H9 (cell line): ENCODE results near the gene TMPRSS3. TPM values are rescaled to one million over a fixed set of nuclear protein-coding genes. Genes with fewer than 3 reads are reported as not detected.

Experiments used
- DNase-seq: peaks from one replicate; pipeline ENCODE4 v3.0.0-alpha.2; 2017
- H2AFZ ChIP-seq: one replicate; pipeline ENCODE4 v1.6.1; 2013; ENCODE audit warnings: mild to moderate bottlenecking, low read length, control low read depth, moderate library complexity
- H2AK5ac ChIP-seq: 2 replicates; pipeline ENCODE4 v1.6.1; 2013; ENCODE audit warnings: low read length, control low read depth, mixed read lengths; ENCODE audit not compliant: insufficient read length
- H2BK120ac ChIP-seq: one replicate; pipeline ENCODE4 v1.6.1; 2013; ENCODE audit warnings: low read depth, mild to moderate bottlenecking, low read length, control low read depth, inconsistent platforms; ENCODE audit not compliant: poor library complexity, severe bottlenecking
- H2BK12ac ChIP-seq: 2 replicates; pipeline ENCODE4 v1.6.1; 2013; ENCODE audit warnings: low read length, control low read depth, mixed read lengths, low read depth; ENCODE audit not compliant: insufficient read length
- H2BK15ac ChIP-seq: 2 replicates; pipeline ENCODE4 v1.6.1; 2013; ENCODE audit warnings: low read depth, low read length, control low read depth
- H2BK20ac ChIP-seq: one replicate; pipeline ENCODE4 v1.6.1; 2013; ENCODE audit warnings: low read depth, mild to moderate bottlenecking, low read length, control low read depth, inconsistent platforms; ENCODE audit not compliant: poor library complexity, severe bottlenecking
- H2BK5ac ChIP-seq: 2 replicates; pipeline ENCODE4 v1.6.1; 2013; ENCODE audit warnings: low read length, control low read depth, mixed read lengths; ENCODE audit not compliant: insufficient read length
- H3K14ac ChIP-seq: 2 replicates; pipeline ENCODE4 v1.6.1; 2013; ENCODE audit warnings: low read length, control low read depth; ENCODE audit not compliant: insufficient read depth
- H3K18ac ChIP-seq: 2 replicates; pipeline ENCODE4 v1.6.1; 2013; ENCODE audit warnings: low read depth, mild to moderate bottlenecking, mixed read lengths, low read length, control low read depth; ENCODE audit not compliant: insufficient read length
- H3K23ac ChIP-seq: 2 replicates; pipeline ENCODE4 v1.6.1; 2013; ENCODE audit warnings: low read length, control low read depth, mixed read lengths, low read depth; ENCODE audit not compliant: insufficient read length
- H3K23me2 ChIP-seq: 2 replicates; pipeline ENCODE4 v1.6.1; 2013; ENCODE audit warnings: low read depth, mild to moderate bottlenecking, mixed read lengths, low read length, control low read depth; ENCODE audit not compliant: insufficient read length, poor library complexity, severe bottlenecking
- H3K27ac ChIP-seq: 2 replicates; pipeline ENCODE4 v1.5.1; 2013; ENCODE audit warnings: low read length, control low read depth, mixed read lengths, low read depth; ENCODE audit not compliant: insufficient read length
- H3K27me3 ChIP-seq: 2 replicates; pipeline ENCODE4 v1.6.1; 2013; ENCODE audit warnings: low read length, control low read depth, inconsistent platforms; ENCODE audit not compliant: insufficient read depth
- H3K4ac ChIP-seq: 2 replicates; pipeline ENCODE4 v1.6.1; 2013; ENCODE audit warnings: low read depth, mild to moderate bottlenecking, control low read depth, inconsistent platforms, low read length, moderate library complexity
- H3K4me1 ChIP-seq: 2 replicates; pipeline ENCODE4 v1.6.1; 2013; ENCODE audit warnings: low read length, control low read depth, inconsistent platforms; ENCODE audit not compliant: insufficient read depth
- H3K4me2 ChIP-seq: 2 replicates; pipeline ENCODE4 v1.6.1; 2013; ENCODE audit warnings: low read length, control low read depth, mixed read lengths; ENCODE audit not compliant: insufficient read length, insufficient read depth
- H3K56ac ChIP-seq: 2 replicates; pipeline ENCODE4 v1.6.1; 2013; ENCODE audit warnings: low read depth, mild to moderate bottlenecking, mixed read lengths, low read length, control low read depth; ENCODE audit not compliant: insufficient read length
- H3K79me1 ChIP-seq: 2 replicates; pipeline ENCODE4 v1.6.1; 2013; ENCODE audit warnings: low read depth, mild to moderate bottlenecking, moderate library complexity, low read length, control low read depth, inconsistent platforms; ENCODE audit not compliant: insufficient read depth, poor library complexity, severe bottlenecking
- H3K79me2 ChIP-seq: 2 replicates; pipeline ENCODE4 v1.6.1; 2013; ENCODE audit warnings: low read length, control low read depth, inconsistent platforms; ENCODE audit not compliant: insufficient read depth
- H3K9ac ChIP-seq: 2 replicates; pipeline ENCODE4 v1.6.1; 2013; ENCODE audit warnings: low read length, control low read depth, mixed read lengths; ENCODE audit not compliant: insufficient read length; ENCODE audit errors: extremely low read depth
- H3K9me3 ChIP-seq: one replicate; pipeline ENCODE4 v1.6.1; 2013; ENCODE audit warnings: low read depth, low read length, inconsistent platforms; ENCODE audit not compliant: control insufficient read depth
- H3T11ph ChIP-seq: one replicate; pipeline ENCODE4 v1.6.1; 2013; ENCODE audit warnings: mild to moderate bottlenecking, low read length, control low read depth, inconsistent platforms
- H4K20me1 ChIP-seq: one replicate; pipeline ENCODE4 v1.6.1; 2013; ENCODE audit not compliant: control insufficient read depth, insufficient read length, insufficient read depth
- H4K5ac ChIP-seq: 2 replicates; pipeline ENCODE4 v1.6.1; 2013; ENCODE audit warnings: low read depth, mild to moderate bottlenecking, mixed read lengths, low read length, control low read depth; ENCODE audit not compliant: insufficient read length
- H4K8ac ChIP-seq: replicated peaks from 2 replicates; pipeline ENCODE4 v1.6.1; 2013; ENCODE audit warnings: low read length, control low read depth, mixed read lengths, low read depth; ENCODE audit not compliant: insufficient read length
- H4K91ac ChIP-seq: 2 replicates; pipeline ENCODE4 v1.6.1; 2013; ENCODE audit warnings: low read depth, mild to moderate bottlenecking, moderate library complexity, mixed read lengths, low read length, control low read depth; ENCODE audit not compliant: insufficient read length
- H3K27ac Mint-ChIP-seq, 3 experiments: 2 replicates in 2 of 3; 3 replicates in 1 of 3; pipeline ENCODE4 v1.8.0; 2020 to 2021; ENCODE audit warnings: mixed read lengths in 3 of 3, mild to moderate bottlenecking in 1 of 3, moderate library complexity in 1 of 3
- H3K27me3 Mint-ChIP-seq: 2 replicates; pipeline ENCODE4 v1.8.0; 2021; ENCODE audit warnings: low read depth, mild to moderate bottlenecking, moderate library complexity, mixed read lengths
- H3K36me3 Mint-ChIP-seq, 3 experiments: 2 replicates in 2 of 3; 3 replicates in 1 of 3; pipeline ENCODE4 v1.8.0; 2020 to 2021; ENCODE audit warnings: low read depth in 3 of 3, mixed read lengths in 3 of 3; ENCODE audit not compliant: insufficient read depth in 1 of 3
- H3K4me1 Mint-ChIP-seq, 2 experiments: 2 replicates each; pipeline ENCODE4 v1.8.0; 2020; ENCODE audit warnings: mixed read lengths in 2 of 2
- H3K4me3 Mint-ChIP-seq, 2 experiments: 2 replicates in 1 of 2; 3 replicates in 1 of 2; pipeline ENCODE4 v1.8.0; 2020 to 2021; ENCODE audit warnings: mild to moderate bottlenecking in 2 of 2, mixed read lengths in 2 of 2, moderate library complexity in 1 of 2
- H3K9me3 Mint-ChIP-seq, 2 experiments: 2 replicates in 1 of 2; 3 replicates in 1 of 2; pipeline ENCODE4 v1.8.0; 2020; ENCODE audit warnings: mild to moderate bottlenecking in 2 of 2, mixed read lengths in 2 of 2, moderate library complexity in 1 of 2
- CTCF ChIP-seq: fragments of 200-600 bp; sonication (generic); conservative IDR thresholded peaks from 3 replicates; pipeline ENCODE4 v1.8.0; 2021; ENCODE audit warnings: antibody characterized with exemption, mild to moderate bottlenecking
- WGBS: extraction: QIAGEN DNeasy Blood & Tissue Kit; methylation state at CpG from one replicate; pipeline ENCODE4 v1.1.7; 2013; ENCODE audit warnings: missing lambda C conversion rate, low lambda C conversion rate, mixed read lengths; ENCODE audit not compliant: insufficient read length; ENCODE audit errors: extremely low coverage; 5-methylcytosine and 5-hydroxymethylcytosine counted together
- total RNA-seq: library from RNA; stranded (reverse); gene quantifications from 2 replicates; pipeline ENCODE4 v1.2.1, GENCODE V29; 2021

The TMPRSS3 gene
- total RNA-seq, 1 experiment from 2014 or later = 0.31 TPM

DNA sequence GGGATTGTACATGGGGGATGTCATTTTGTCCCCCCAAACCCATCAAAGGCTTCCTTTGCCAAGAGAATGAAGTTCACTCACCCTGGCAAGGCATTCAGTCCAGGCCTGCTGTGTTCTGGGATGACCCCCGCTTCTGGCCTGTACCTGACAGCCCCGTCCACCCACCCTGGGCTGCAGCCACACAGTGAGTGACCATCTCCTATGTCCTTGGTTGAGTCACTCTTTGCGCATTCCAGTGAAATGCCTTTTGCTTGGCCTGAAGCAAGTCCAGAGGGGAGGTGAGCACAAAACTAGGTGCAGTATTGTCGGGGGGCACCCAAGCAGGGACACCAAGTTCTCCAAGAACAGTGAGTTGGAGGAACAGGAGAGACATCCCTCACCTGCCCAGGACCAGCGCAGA, 10.2 kb downstream of the TMPRSS3 start:
- H2BK120ac ChIP-seq = no peak overlapping the region
- H3K14ac ChIP-seq = no peak overlapping the region
- Mint-ChIP-seq H3K9me3 (peaks cover 6 to 18% of the 10 kb centered on the region in 2 experiments), H3K36me3 (peaks cover 0 to 11% (median 0%) of the 10 kb centered on the region in 3 experiments; a peak in 3 of 7 replicates), H3K27me3 (peaks cover 15% of the 10 kb centered on the region), H3K4me1 (peaks cover 38 to 40% of the 10 kb centered on the region in 2 experiments), H3K27ac (no peak overlapping the region), H3K4me3 (no peak overlapping the region)
- no peak overlapping the region for H3K56ac ChIP-seq
- peaks cover 6% of the 10 kb centered on the region; the same call in 1 of the 2 replicates for H3K4me1 ChIP-seq
- H3K23me2 ChIP-seq = no peaks in the 10 kb centered on the region
- H3K27me3 ChIP-seq = no peaks in the 10 kb centered on the region
- H2AFZ ChIP-seq = no peak overlapping the region
- no peak overlapping the region for H3K23ac ChIP-seq
- no peak overlapping the region for H3K9ac ChIP-seq
- H4K91ac ChIP-seq = no peak overlapping the region
- H2BK15ac ChIP-seq = no peak overlapping the region
- H3T11ph ChIP-seq = no peak overlapping the region
- DNase-seq = no peak
- peaks cover 2% of the 10 kb centered on the region for H4K20me1 ChIP-seq
- H4K5ac ChIP-seq = no peak overlapping the region
- H3K27ac ChIP-seq = no peak overlapping the region
- WGBS = no CpG with 5 or more reads among the region's 5 CpGs
- H3K18ac ChIP-seq = no peak overlapping the region
- TF ChIP-seq CTCF = no peak
- no peaks in the 10 kb centered on the region for H3K9me3 ChIP-seq
- H2BK5ac ChIP-seq = no peak overlapping the region
- H2BK12ac ChIP-seq = no peak overlapping the region
- H2AK5ac ChIP-seq = no peak overlapping the region
- H4K8ac ChIP-seq = no peak overlapping the region
- H2BK20ac ChIP-seq = no peak overlapping the region
- no peak overlapping the region for H3K4me2 ChIP-seq
- H3K4ac ChIP-seq = no peak overlapping the region
- no peaks in the 10 kb centered on the region for H3K79me2 ChIP-seq
- H3K79me1 ChIP-seq = no peaks in the 10 kb centered on the region
